Endodermal cell (in vitro differentiated cells): ENCODE measurements around the gene CT45A3. TPM values are rescaled to one million over a fixed set of nuclear protein-coding genes. Genes with fewer than 3 reads are reported as not detected.
A peak's percentile ranks its signal among the peaks of the same experiment; 100 is the strongest.
"Not testable (repeated sequence)": the region's sequence is repeated elsewhere in the genome, so short reads cannot be mapped to it uniquely, and the experiment has no call there.

ENCODE experiments used
- DNase-seq: peaks from one replicate; pipeline ENCODE4 v3.0.0-alpha.2; 2017
- H3K27ac ChIP-seq: 2 replicates; pipeline ENCODE4 v1.5.1; 2013; ENCODE audit warnings: mild to moderate bottlenecking, low read depth, low read length, moderate library complexity
- H3K27me3 ChIP-seq: 2 replicates; pipeline ENCODE4 v1.6.1; 2013; ENCODE audit warnings: mild to moderate bottlenecking, low read length, moderate library complexity; ENCODE audit not compliant: insufficient read depth, control insufficient read depth, poor library complexity, severe bottlenecking
- H3K36me3 ChIP-seq: 2 replicates; pipeline ENCODE4 v1.7.0; 2013; ENCODE audit warnings: mild to moderate bottlenecking, low read length, moderate library complexity; ENCODE audit not compliant: control insufficient read depth, insufficient read depth
- H3K4me1 ChIP-seq: one replicate; pipeline ENCODE4 v1.7.0; 2013; ENCODE audit warnings: low read length; ENCODE audit not compliant: control insufficient read depth, insufficient read depth
- H3K4me3 ChIP-seq: 2 replicates; pipeline ENCODE4 v1.5.1; 2013; ENCODE audit warnings: mild to moderate bottlenecking, low read length, moderate library complexity
- H3K9ac ChIP-seq: 2 replicates; pipeline ENCODE4 v1.6.1; 2013; ENCODE audit warnings: mild to moderate bottlenecking, low read length, moderate library complexity; ENCODE audit not compliant: poor library complexity, severe bottlenecking; ENCODE audit errors: extremely low read depth
- H3K9me3 ChIP-seq: 2 replicates; pipeline ENCODE4 v1.6.1; 2013; ENCODE audit warnings: mild to moderate bottlenecking, low read length, moderate library complexity; ENCODE audit not compliant: control insufficient read depth
- H3K27ac Mint-ChIP-seq: 2 replicates; pipeline ENCODE4 v1.8.0; 2020; ENCODE audit warnings: mixed read lengths
- H3K27me3 Mint-ChIP-seq: 2 replicates; pipeline ENCODE4 v1.8.0; 2021; ENCODE audit warnings: mild to moderate bottlenecking, mixed read lengths; ENCODE audit not compliant: insufficient read depth
- H3K36me3 Mint-ChIP-seq: 2 replicates; pipeline ENCODE4 v1.8.0; 2020; ENCODE audit warnings: low read depth, mixed read lengths
- H3K4me1 Mint-ChIP-seq: 2 replicates; pipeline ENCODE4 v1.8.0; 2020; ENCODE audit warnings: mixed read lengths
- H3K4me3 Mint-ChIP-seq: 2 replicates; pipeline ENCODE4 v1.8.0; 2020; ENCODE audit warnings: mild to moderate bottlenecking, moderate library complexity, mixed read lengths
- H3K9me3 Mint-ChIP-seq: 2 replicates; pipeline ENCODE4 v1.8.0; 2020; ENCODE audit warnings: mild to moderate bottlenecking, mixed read lengths
- CTCF ChIP-seq: fragments of 200-600 bp; sonication (generic); conservative IDR thresholded peaks from 2 replicates; pipeline ENCODE4 v1.5.0; 2021; ENCODE audit warnings: antibody characterized with exemption, mild to moderate bottlenecking
- WGBS, 2 experiments: methylation state at CpG; one replicate each; pipeline versions ENCODE4 v1.1.5 to v1.1.7; 2013; ENCODE audit warnings: missing lambda C conversion rate in 2 of 2, mixed read lengths in 1 of 2; ENCODE audit not compliant: insufficient coverage in 1 of 2, insufficient read length in 1 of 2; 5-methylcytosine and 5-hydroxymethylcytosine counted together
- total RNA-seq, 2 donors: library from RNA; stranded (reverse); fragmentation: NEBNext Ultra II Directional in 1 of 2; extraction: Animal tissue kit (Norgen Biotek cat#: 25700) in 1 of 2; gene quantifications; 2 replicates in 1 of 2; 3 replicates in 1 of 2; pipeline ENCODE4 v1.2.1, GENCODE V29; 2021

CT45A3 gene
- total RNA-seq, 2 donors from 2014 or later: not detected

GRCh38 chrX:135713795-135714194 is 54.2 kb downstream of the CT45A3 start:
- H3K27me3 Mint-ChIP-seq: no peaks in the 10 kb centered on the region
- peaks cover 66% of the 10 kb centered on the region for H3K9me3 Mint-ChIP-seq
- TF ChIP-seq CTCF: no peak
- H3K27ac ChIP-seq: no peak overlapping the region
- no peak overlapping the region for H3K9ac ChIP-seq
- H3K36me3 ChIP-seq: no peaks in the 10 kb centered on the region
- H3K9me3 ChIP-seq: no peaks in the 10 kb centered on the region
- no peaks in the 10 kb centered on the region for H3K4me1 ChIP-seq
- H3K4me1 Mint-ChIP-seq: no peaks in the 10 kb centered on the region
- peaks cover 1% of the 10 kb centered on the region for H3K36me3 Mint-ChIP-seq
- H3K27me3 ChIP-seq: no peaks in the 10 kb centered on the region
- WGBS, 2 experiments: 86 to 91% methylated on average over 5 to 18 of the region's 20 CpGs
- H3K27ac Mint-ChIP-seq: no peak overlapping the region
- no peak overlapping the region for H3K4me3 Mint-ChIP-seq
- no peak for DNase-seq
- no peak overlapping the region for H3K4me3 ChIP-seq

GRCh38 chrX:135713183-135713689 is 54.8 kb downstream of the CT45A3 start, which contains the start of gene CT45A1:
Gene CT45A1, plus strand, starts transcription at chrX:135713639. Its CDS starts 5,302 bp downstream, at chrX:135718941.
- not testable (repeated sequence) for H3K27me3 ChIP-seq, H3K4me3 Mint-ChIP-seq, H3K36me3 Mint-ChIP-seq, H3K27ac Mint-ChIP-seq, H3K27me3 Mint-ChIP-seq, H3K4me1 ChIP-seq, H3K9ac ChIP-seq, H3K4me3 ChIP-seq, H3K9me3 ChIP-seq, H3K4me1 Mint-ChIP-seq, H3K27ac ChIP-seq, H3K36me3 ChIP-seq
- peak; percentile 65 for DNase-seq
- 51 to 72% methylated on average over 4 to 10 of the region's 15 CpGs for whole genome bisulfite sequencing, 2 experiments
- TF ChIP-seq CTCF: peak; percentile 43
- H3K9me3 Mint-ChIP-seq: peaks cover 72% of the 10 kb centered on the region

Other genes with a start within 250 kb of the CT45A3 start
- 1 to 10 TPM; 7.3 to 9.1 TPM for gene INTS6L, start 247.5 kb downstream of the CT45A3 start, total RNA-seq
- not detected for gene CT45A1, start 54.6 kb downstream of the CT45A3 start, total RNA-seq
- not detected for gene CT45A5, start 17.3 kb upstream of the CT45A3 start, total RNA-seq
- not detected for gene CT45A6, start 34.6 kb upstream of the CT45A3 start, total RNA-seq
- not detected for gene CT45A2, start 51.8 kb upstream of the CT45A3 start, total RNA-seq
- not detected for gene CT45A7, start 69.1 kb upstream of the CT45A3 start, total RNA-seq
- not detected for gene CT45A8, start 86.3 kb upstream of the CT45A3 start, total RNA-seq
- gene CT45A9, start 103.6 kb upstream of the CT45A3 start, total RNA-seq: not detected
- gene CT45A10, start 125.3 kb upstream of the CT45A3 start, total RNA-seq: not detected
- gene SAGE1, start 125.5 kb upstream of the CT45A3 start, total RNA-seq: not detected
- gene MMGT1, start 205.8 kb upstream of the CT45A3 start, total RNA-seq: 10 to 100 TPM; 17.5 to 19.2 TPM
- gene SLC9A6, start 217.2 kb upstream of the CT45A3 start, total RNA-seq: 10 to 100 TPM; 10.2 to 13.6 TPM